ENCODE results near the gene MOAP1. TPM values are rescaled to one million over a fixed set of nuclear protein-coding genes. Genes with fewer than 3 reads are reported as not detected.
"Not testable (repeated sequence)": the region's sequence is repeated elsewhere in the genome, so short reads cannot be mapped to it uniquely, and the experiment has no call there.

The MOAP1 gene
- total RNA-seq, 1 donor from 2014 or later = 26.1 TPM

- Histone ChIP-seq H3K4me3 (ENCODE audit: low read depth, low read length) (no peak overlapping the region), H3K36me3 (ENCODE audit: control insufficient read depth, insufficient read depth, low read length) (no peaks in the 10 kb centered on the region), H3K27me3 (ENCODE audit: control insufficient read depth, insufficient read depth, low read length) (no peaks in the 10 kb centered on the region)
- no peak for DNase-seq (ENCODE audit: low read depth)
- no peak for TF ChIP-seq CTCF (IDR thresholded peaks at IDR 0.05; ENCODE audit: insufficient read depth, low read length, poor library complexity, severe bottlenecking)
These were observed 21.1 kb downstream of the MOAP1 start for GRCh38 chr14:93163564-93163963.

- Histone ChIP-seq H3K36me3 (ENCODE audit: control insufficient read depth, insufficient read depth, low read length) (no peaks in the 10 kb centered on the region), H3K4me3 (ENCODE audit: low read depth, low read length) (no peak overlapping the region), H3K27me3 (ENCODE audit: control insufficient read depth, insufficient read depth, low read length) (no peaks in the 10 kb centered on the region)
- DNase-seq (ENCODE audit: low read depth) = no peak
- no peak for TF ChIP-seq CTCF (IDR thresholded peaks at IDR 0.05; ENCODE audit: insufficient read depth, low read length, poor library complexity, severe bottlenecking)
These were observed 23.2 kb downstream of the MOAP1 start for GRCh38 chr14:93161411-93161940.

GRCh38 chr14:93160353-93160801 is 24.3 kb downstream of the MOAP1 start:
- no peaks in the 10 kb centered on the region for H3K36me3 ChIP-seq (ENCODE audit: control insufficient read depth, insufficient read depth, low read length)
- no peaks in the 10 kb centered on the region for H3K27me3 ChIP-seq (ENCODE audit: control insufficient read depth, insufficient read depth, low read length)
- peak; percentile 59 for TF ChIP-seq CTCF (IDR thresholded peaks at IDR 0.05; ENCODE audit: insufficient read depth, low read length, poor library complexity, severe bottlenecking)
- no peak for DNase-seq (ENCODE audit: low read depth)
- no peak overlapping the region for H3K4me3 ChIP-seq (ENCODE audit: low read depth, low read length)

- DNase-seq (ENCODE audit: low read depth); H3K27me3 ChIP-seq (ENCODE audit: control insufficient read depth, insufficient read depth, low read length); H3K36me3 ChIP-seq (ENCODE audit: control insufficient read depth, insufficient read depth, low read length); H3K4me3 ChIP-seq (ENCODE audit: low read depth, low read length): not testable (repeated sequence)
These were observed 24.9 kb downstream of the MOAP1 start for GRCh38 chr14:93159625-93160352.

GRCh38 chr14:93158349-93158748 is 26.3 kb downstream of the MOAP1 start:
- not testable (repeated sequence) for H3K36me3 ChIP-seq (ENCODE audit: control insufficient read depth, insufficient read depth, low read length); H3K27me3 ChIP-seq (ENCODE audit: control insufficient read depth, insufficient read depth, low read length); H3K4me3 ChIP-seq (ENCODE audit: low read depth, low read length); DNase-seq (ENCODE audit: low read depth)

GRCh38 chr14:93156693-93157369 is 27.9 kb downstream of the MOAP1 start:
- DNase-seq (ENCODE audit: low read depth) = no peak
- Histone ChIP-seq H3K27me3 (ENCODE audit: control insufficient read depth, insufficient read depth, low read length) (no peaks in the 10 kb centered on the region), H3K36me3 (ENCODE audit: control insufficient read depth, insufficient read depth, low read length) (no peaks in the 10 kb centered on the region), H3K4me3 (ENCODE audit: low read depth, low read length) (no peak overlapping the region)
- no peak for TF ChIP-seq CTCF (IDR thresholded peaks at IDR 0.05; ENCODE audit: insufficient read depth, low read length, poor library complexity, severe bottlenecking)

Data from kidney epithelial cell (primary cell).